ENCODE data around the gene ADGRV1. TPM values are rescaled to one million over a fixed set of nuclear protein-coding genes. Genes with fewer than 3 reads are reported as not detected.

ADGRV1 gene
- polyA plus RNA-seq, 3 donors: 0.18 to 0.33 TPM; not detected in 1

DNA sequence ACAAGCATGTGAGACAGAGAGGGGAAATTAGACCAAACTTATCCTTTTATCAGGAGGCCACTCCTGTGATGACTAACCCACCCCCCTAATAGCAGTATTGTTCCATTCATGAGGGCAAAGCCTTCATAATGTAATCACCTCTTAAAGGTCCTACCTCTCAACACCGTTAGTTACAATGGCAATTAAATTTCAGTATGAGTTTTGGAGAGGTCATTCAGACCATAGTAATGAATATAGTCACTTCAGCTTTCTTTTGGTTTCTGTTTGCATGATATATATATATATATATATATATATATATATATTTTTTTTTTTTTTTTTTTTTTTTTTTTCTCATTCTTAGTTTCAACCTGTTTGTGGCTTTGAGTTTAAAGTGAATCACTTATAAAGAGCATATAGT is 10.5 kb downstream of the ADGRV1 start:
- intact Hi-C loops (cut with micrococcal nuclease): no loop called here
- H3K4me1 ChIP-seq (ENCODE audit: control insufficient read depth in 1 of 2, insufficient read depth in 2 of 2, low read length in 2 of 2): no peaks in the 10 kb centered on the region
- no peak overlapping the region for H3K9ac ChIP-seq (ENCODE audit: insufficient read depth, low read length, poor library complexity, severe bottlenecking)
- H3K4me2 ChIP-seq (replicated peaks; ENCODE audit: extremely low read depth, low read length, poor library complexity, severe bottlenecking): no peak overlapping the region
- no peak for DNase-seq
- no peaks in the 10 kb centered on the region for H3K79me2 ChIP-seq (ENCODE audit: insufficient read depth, low read length)
- no peak overlapping the region for H3K27ac Mint-ChIP-seq
- H3K36me3 ChIP-seq (replicated peaks in 1 of 2; ENCODE audit: control insufficient read depth in 1 of 2, insufficient read depth in 2 of 2, low read length in 2 of 2): no peaks in the 10 kb centered on the region
- peaks cover 0 to 3% (median 0%) of the 10 kb centered on the region in 3 donors for H3K27me3 Mint-ChIP-seq (ENCODE audit: low read depth in 3 of 3)
- H3K4me3 ChIP-seq (replicated peaks in 1 of 3; ENCODE audit: low read depth in 2 of 3, low read length in 3 of 3): no peak overlapping the region
- peaks cover 0 to 15% (median 4%) of the 10 kb centered on the region in 7 donors for H3K9me3 Mint-ChIP-seq
- H3K9me3 ChIP-seq (replicated peaks in 1 of 2; ENCODE audit: control insufficient read depth in 1 of 2, insufficient read depth in 1 of 2, low read length in 2 of 2): no peaks in the 10 kb centered on the region
- no peaks in the 10 kb centered on the region for H3K4me1 Mint-ChIP-seq
- no peak overlapping the region for H2AFZ ChIP-seq (ENCODE audit: insufficient read depth, low read depth, low read length, poor library complexity, severe bottlenecking)
- WGBS (ENCODE audit: insufficient coverage): no CpG with 5 or more reads among the region's 1 CpG
- no peaks in the 10 kb centered on the region for H4K20me1 ChIP-seq (ENCODE audit: insufficient read depth, low read length)
- TF ChIP-seq, protein P1, sequence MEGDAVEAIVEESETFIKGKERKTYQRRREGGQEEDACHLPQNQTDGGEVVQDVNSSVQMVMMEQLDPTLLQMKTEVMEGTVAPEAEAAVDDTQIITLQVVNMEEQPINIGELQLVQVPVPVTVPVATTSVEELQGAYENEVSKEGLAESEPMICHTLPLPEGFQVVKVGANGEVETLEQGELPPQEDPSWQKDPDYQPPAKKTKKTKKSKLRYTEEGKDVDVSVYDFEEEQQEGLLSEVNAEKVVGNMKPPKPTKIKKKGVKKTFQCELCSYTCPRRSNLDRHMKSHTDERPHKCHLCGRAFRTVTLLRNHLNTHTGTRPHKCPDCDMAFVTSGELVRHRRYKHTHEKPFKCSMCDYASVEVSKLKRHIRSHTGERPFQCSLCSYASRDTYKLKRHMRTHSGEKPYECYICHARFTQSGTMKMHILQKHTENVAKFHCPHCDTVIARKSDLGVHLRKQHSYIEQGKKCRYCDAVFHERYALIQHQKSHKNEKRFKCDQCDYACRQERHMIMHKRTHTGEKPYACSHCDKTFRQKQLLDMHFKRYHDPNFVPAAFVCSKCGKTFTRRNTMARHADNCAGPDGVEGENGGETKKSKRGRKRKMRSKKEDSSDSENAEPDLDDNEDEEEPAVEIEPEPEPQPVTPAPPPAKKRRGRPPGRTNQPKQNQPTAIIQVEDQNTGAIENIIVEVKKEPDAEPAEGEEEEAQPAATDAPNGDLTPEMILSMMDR (IDR thresholded peaks at IDR 0.05): no peak
- no peaks in the 10 kb centered on the region for H3K27me3 ChIP-seq (ENCODE audit: control insufficient read depth in 2 of 2, insufficient read depth in 2 of 2, low read length in 2 of 2)
- no peak overlapping the region for H3K4me3 Mint-ChIP-seq
- H3K36me3 Mint-ChIP-seq: no peaks in the 10 kb centered on the region
- H3K27ac ChIP-seq (ENCODE audit: low read depth in 1 of 2, low read length in 2 of 2): no peak overlapping the region

DNA sequence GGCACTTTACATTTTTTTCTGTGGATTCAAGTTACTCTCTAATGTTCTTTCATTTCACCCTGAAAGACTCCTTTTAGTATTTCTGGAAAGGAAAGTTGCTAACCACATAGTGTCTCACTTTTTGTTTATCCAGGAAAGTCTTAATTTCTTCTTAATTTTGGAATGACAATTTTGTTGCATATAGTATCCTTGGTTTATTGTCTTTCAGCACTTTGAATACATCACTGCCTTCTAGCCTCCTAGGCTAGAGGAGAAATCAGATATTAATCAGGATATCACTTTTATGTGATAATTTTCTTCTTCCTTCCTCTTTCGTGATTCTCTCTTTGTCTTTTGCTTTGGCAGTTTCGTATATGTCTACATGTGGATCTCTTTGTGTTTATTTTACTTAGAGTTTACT is 11.4 kb downstream of the ADGRV1 start:
- H3K4me3 Mint-ChIP-seq: no peak overlapping the region
- no peak overlapping the region for H2AFZ ChIP-seq (ENCODE audit: insufficient read depth, low read depth, low read length, poor library complexity, severe bottlenecking)
- no peak for DNase-seq
- H3K9ac ChIP-seq (ENCODE audit: insufficient read depth, low read length, poor library complexity, severe bottlenecking): no peak overlapping the region
- no peaks in the 10 kb centered on the region for H3K27me3 ChIP-seq (ENCODE audit: control insufficient read depth in 2 of 2, insufficient read depth in 2 of 2, low read length in 2 of 2)
- WGBS (ENCODE audit: insufficient coverage): no CpG with 5 or more reads among the region's 2 CpGs
- no peaks in the 10 kb centered on the region for H3K4me1 Mint-ChIP-seq
- H3K27ac ChIP-seq (ENCODE audit: low read depth in 1 of 2, low read length in 2 of 2): no peak overlapping the region
- peaks cover 0 to 12% (median 2%) of the 10 kb centered on the region in 7 donors for H3K9me3 Mint-ChIP-seq
- intact Hi-C loops (cut with micrococcal nuclease): no loop called here
- no peaks in the 10 kb centered on the region for H3K4me1 ChIP-seq (ENCODE audit: control insufficient read depth in 1 of 2, insufficient read depth in 2 of 2, low read length in 2 of 2)
- no peaks in the 10 kb centered on the region for H3K79me2 ChIP-seq (ENCODE audit: insufficient read depth, low read length)
- H3K27me3 Mint-ChIP-seq (ENCODE audit: low read depth in 3 of 3): peaks cover 0 to 3% (median 0%) of the 10 kb centered on the region in 3 donors
- H3K36me3 ChIP-seq (replicated peaks in 1 of 2; ENCODE audit: control insufficient read depth in 1 of 2, insufficient read depth in 2 of 2, low read length in 2 of 2): no peaks in the 10 kb centered on the region
- H3K4me2 ChIP-seq (replicated peaks; ENCODE audit: extremely low read depth, low read length, poor library complexity, severe bottlenecking): no peak overlapping the region
- no peaks in the 10 kb centered on the region for H3K36me3 Mint-ChIP-seq
- H4K20me1 ChIP-seq (ENCODE audit: insufficient read depth, low read length): no peaks in the 10 kb centered on the region
- H3K4me3 ChIP-seq (replicated peaks in 1 of 3; ENCODE audit: low read depth in 2 of 3, low read length in 3 of 3): no peak overlapping the region
- H3K9me3 ChIP-seq (replicated peaks in 1 of 2; ENCODE audit: control insufficient read depth in 1 of 2, insufficient read depth in 1 of 2, low read length in 2 of 2): no peaks in the 10 kb centered on the region
- no peak overlapping the region for H3K27ac Mint-ChIP-seq
- TF ChIP-seq, protein P1 (IDR thresholded peaks at IDR 0.05): no peak

Data from CD14-positive monocyte (primary cell).